Fibroblast of mammary gland (primary cell): ENCODE data around the gene RNF208.

Experiments used
- DNase-seq: peaks from one replicate; pipeline ENCODE4 v3.0.0-alpha.2; 2010; ENCODE audit warnings: low read depth
- H3K4me3 ChIP-seq: 2 replicates; pipeline ENCODE4 v1.5.1; 2011; ENCODE audit warnings: low read depth, mild to moderate bottlenecking, low read length, moderate library complexity; ENCODE audit not compliant: control insufficient read depth
- CTCF ChIP-seq: conservative IDR thresholded peaks from 2 replicates; pipeline ENCODE4 v1.5.1; 2011; ENCODE audit warnings: low read depth, low read length, inconsistent platforms; ENCODE audit not compliant: control insufficient read depth, insufficient read depth

The RNF208 gene

DNA sequence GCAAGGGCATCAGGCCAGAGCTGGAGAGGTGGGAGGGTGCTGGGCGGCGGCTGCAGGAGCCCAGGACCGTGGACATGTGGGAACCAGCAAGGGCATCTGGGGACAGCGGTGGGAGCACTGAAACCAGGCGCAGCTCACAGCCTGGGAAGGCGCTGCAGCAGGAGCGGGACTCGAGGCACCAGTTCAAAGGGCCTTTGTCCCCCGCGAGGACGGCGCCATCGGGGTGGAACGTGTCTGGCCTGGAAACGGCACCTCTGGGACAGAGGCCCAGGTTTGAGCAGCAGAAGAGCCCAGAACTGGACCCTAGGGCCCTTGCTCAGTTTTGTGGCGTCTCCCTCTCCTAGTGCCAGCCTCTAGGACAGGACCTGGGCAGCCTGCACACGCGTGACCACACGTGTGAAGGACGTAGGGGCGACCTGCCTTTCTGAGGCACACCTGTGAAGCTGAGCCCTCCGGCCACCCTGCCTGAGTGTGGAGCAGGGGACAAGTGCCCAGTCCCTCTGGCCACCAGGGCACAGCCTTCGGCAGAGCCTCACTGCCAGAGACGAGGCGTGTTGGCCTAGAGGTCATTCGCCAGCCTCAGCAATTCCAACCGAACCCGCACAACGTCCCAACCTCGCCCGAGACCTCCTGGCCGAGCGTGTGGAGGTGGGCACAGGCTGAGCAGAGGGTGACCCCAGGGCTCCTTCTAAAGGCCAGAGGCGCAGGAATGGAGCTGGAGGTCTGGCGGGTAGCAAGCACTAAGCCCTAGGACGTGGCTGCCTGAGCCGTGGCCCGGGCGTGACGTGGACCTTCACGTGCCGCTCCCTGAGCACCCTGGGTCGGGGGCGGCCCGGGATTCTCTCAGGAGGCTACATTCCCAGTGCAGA, 48.0 kb downstream of the RNF208 start:
- no peak overlapping the region for H3K4me3 ChIP-seq
- no peak for TF ChIP-seq CTCF
- DNase-seq, result no peak

GRCh38 chr9:137172901-137173795, 48.9 kb downstream of the RNF208 start:
- H3K4me3 ChIP-seq, result no peak overlapping the region
- DNase-seq, result no peak
- TF ChIP-seq CTCF, result no peak

DNA sequence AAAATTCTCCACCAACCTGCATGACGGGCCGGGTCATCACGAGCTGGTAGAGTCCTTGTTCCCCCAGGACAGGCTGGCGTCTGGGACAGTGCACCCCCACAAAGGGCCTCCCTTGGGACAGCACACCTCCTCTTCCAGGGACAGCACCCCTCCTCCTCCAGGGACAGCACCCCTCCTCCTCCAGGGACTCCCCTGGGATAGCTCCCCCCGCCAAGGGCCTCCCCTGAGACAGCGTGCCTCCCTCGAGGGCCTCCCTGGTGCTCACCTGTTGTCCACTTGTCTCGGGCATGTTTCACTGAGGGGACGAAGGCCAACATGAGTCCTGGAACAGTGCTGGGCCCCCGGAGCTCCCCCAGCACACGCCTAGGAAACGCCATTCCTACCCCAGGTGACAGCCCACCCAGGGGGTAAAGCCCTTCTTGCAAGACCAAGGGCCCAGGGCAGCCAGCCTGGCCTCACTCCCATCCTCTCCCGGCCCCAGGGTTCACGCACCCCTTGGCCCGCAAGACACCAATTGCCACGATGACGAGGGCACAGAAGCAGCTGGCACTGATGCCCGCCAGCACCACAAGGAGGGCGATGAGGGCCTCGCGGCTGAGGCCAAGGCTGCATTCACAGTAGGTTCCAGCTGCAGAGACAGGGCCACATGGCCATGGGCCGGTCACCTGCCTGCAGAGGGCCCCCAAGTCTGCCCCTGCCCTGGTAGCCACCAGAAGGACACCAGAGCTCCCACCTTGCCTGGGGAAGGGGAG, 50.7 kb downstream of the RNF208 start:
- no peak overlapping the region for H3K4me3 ChIP-seq
- TF ChIP-seq CTCF, result no peak
- no peak for DNase-seq

GRCh38 chr9:137170486-137171148, 51.4 kb downstream of the RNF208 start:
- no peak for DNase-seq
- TF ChIP-seq CTCF, result no peak

More at GRCh38 chr9:137170486-137171148, 51.4 kb downstream of the RNF208 start:
- no peak overlapping the region for H3K4me3 ChIP-seq
